Right atrium auricular region (tissue), 2 donors: Measurements from ENCODE around the gene NRG2. TPM values are rescaled to one million over a fixed set of nuclear protein-coding genes. Genes with fewer than 3 reads are reported as not detected.

Experiments used
- DNase-seq: peaks from one replicate; pipeline ENCODE4 v3.0.0-alpha.2; 2019; ENCODE audit warnings: low spot score
- H3K27ac ChIP-seq, 2 donors: fragments of 200-600 bp; sonication (generic); 1 replicate in 1 of 2; 2 replicates in 1 of 2; pipeline ENCODE4 v1.5.1; 2016 to 2019
- H3K27me3 ChIP-seq, 2 donors: fragments of 200-600 bp; sonication (generic); one replicate each; pipeline versions ENCODE4 v1.5.1 to v1.6.0; 2017 to 2019
- H3K36me3 ChIP-seq: fragments of 200-600 bp; sonication (generic); one replicate; pipeline ENCODE4 v1.5.1; 2016
- H3K4me1 ChIP-seq, 2 donors: fragments of 200-600 bp; sonication (generic); one replicate each; pipeline versions ENCODE4 v1.5.1 to v1.6.0; 2017 to 2019
- H3K4me3 ChIP-seq, 2 donors: fragments of 200-600 bp; sonication (generic); 1 replicate in 1 of 2; 2 replicates in 1 of 2; pipeline ENCODE4 v1.5.1; 2017 to 2019; ENCODE audit warnings: mild to moderate bottlenecking in 1 of 2, moderate library complexity in 1 of 2
- H3K9me3 ChIP-seq, 2 donors: fragments of 200-600 bp; sonication (generic); one replicate each; pipeline ENCODE4 v1.5.1; 2019
- total RNA-seq, 2 donors: library from RNA; depleted of rRNA; stranded (reverse); fragments of >200 nt; gene quantifications; one replicate each; pipeline ENCODE4 v1.1.0, GENCODE V29; 2016
- TF ChIP-seq, protein P1 (sequence below), 2 donors: fragments of 200-600 bp; sonication (generic); IDR thresholded peaks; one replicate each; pipeline ENCODE4 v1.5.1; 2019; ENCODE audit warnings: antibody characterized with exemption in 2 of 2

NRG2 gene
- total RNA-seq, 2 donors from 2014 or later = 1.8 to 1.9 TPM

DNA sequence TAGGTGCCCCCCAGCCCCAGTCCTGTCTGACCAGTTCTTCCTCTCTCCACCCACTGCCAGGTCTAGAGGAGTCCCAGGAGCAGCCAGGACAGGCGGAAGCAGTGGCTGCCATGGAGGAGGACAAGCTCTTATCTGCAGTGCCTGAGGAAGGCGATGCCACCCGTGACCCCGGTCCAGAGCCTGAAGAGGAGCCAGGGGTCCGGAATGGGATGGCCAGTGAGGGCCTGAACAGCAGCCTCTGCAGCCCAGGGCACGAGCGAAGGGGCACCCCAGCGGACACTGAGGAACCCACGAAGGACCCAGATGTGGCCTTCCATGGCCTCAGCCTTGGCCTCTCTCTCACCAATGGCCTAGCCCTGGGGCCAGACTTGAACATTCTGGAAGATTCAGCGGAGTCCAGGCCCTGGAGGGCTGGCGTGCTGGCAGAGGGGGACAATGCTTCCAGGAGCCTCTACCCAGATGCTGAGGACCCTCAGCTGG is 233.7 kb downstream of the NRG2 start:
- TF ChIP-seq, protein P1, sequence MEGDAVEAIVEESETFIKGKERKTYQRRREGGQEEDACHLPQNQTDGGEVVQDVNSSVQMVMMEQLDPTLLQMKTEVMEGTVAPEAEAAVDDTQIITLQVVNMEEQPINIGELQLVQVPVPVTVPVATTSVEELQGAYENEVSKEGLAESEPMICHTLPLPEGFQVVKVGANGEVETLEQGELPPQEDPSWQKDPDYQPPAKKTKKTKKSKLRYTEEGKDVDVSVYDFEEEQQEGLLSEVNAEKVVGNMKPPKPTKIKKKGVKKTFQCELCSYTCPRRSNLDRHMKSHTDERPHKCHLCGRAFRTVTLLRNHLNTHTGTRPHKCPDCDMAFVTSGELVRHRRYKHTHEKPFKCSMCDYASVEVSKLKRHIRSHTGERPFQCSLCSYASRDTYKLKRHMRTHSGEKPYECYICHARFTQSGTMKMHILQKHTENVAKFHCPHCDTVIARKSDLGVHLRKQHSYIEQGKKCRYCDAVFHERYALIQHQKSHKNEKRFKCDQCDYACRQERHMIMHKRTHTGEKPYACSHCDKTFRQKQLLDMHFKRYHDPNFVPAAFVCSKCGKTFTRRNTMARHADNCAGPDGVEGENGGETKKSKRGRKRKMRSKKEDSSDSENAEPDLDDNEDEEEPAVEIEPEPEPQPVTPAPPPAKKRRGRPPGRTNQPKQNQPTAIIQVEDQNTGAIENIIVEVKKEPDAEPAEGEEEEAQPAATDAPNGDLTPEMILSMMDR (IDR thresholded peaks at IDR 0.05) = no peak
- DNase-seq = no peak

DNA sequence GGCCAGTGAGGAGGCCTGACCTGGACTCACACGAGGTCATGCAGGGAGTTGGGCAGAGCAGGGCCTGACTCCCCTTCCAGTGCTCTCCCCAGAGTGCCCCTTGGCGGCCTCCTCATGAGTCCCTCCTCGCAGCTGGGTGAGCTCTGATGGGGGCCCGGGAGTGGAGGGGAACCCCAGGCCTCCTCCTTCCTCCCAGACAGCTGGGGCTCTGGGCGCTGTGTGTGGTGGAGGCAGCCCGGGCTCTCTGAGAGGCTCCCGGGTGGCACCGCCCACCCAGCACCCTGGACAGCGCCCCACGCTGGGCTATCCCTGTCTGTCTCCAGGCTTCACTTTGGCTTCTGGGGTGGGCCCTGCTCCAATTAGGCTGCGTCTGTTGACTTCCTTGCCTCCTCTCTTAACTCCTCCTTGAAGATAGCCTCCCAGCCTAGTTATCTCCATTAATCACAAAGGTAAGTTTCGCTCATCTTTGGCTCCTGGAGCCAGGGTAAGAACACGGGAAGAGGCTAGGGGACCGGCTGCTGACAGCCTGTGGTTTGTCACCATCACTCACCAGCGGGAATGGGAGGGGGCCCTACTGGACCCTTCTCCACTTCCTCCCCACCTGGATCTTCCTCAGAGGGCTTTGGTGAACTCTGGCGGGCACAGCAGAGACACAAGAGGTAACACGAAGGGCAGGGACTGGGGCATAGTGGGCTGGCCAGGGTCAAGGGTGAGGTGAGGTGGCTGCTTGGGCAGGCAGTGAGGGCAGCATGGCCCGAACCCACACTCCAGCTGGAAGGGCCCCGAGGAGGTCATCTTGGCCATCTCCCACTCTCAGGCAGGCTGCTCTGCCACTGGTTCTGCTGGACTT is 234.4 kb downstream of the NRG2 start:
- Histone ChIP-seq H3K4me3 (no peak overlapping the region), H3K36me3 (no peaks in the 10 kb centered on the region), H3K27ac (no peak overlapping the region), H3K27me3 (no peaks in the 10 kb centered on the region), H3K9me3 (no peaks in the 10 kb centered on the region), H3K4me1 (no peaks in the 10 kb centered on the region)
- TF ChIP-seq, protein P1 (IDR thresholded peaks at IDR 0.05) = no peak
- no peak for DNase-seq

More for the DNA sequence above, 233.7 kb downstream of the NRG2 start:
- H3K4me1 ChIP-seq = no peaks in the 10 kb centered on the region
- no peak overlapping the region for H3K4me3 ChIP-seq
- H3K9me3 ChIP-seq = no peaks in the 10 kb centered on the region
- no peaks in the 10 kb centered on the region for H3K27me3 ChIP-seq
- H3K36me3 ChIP-seq = no peaks in the 10 kb centered on the region
- no peak overlapping the region for H3K27ac ChIP-seq

DNA sequence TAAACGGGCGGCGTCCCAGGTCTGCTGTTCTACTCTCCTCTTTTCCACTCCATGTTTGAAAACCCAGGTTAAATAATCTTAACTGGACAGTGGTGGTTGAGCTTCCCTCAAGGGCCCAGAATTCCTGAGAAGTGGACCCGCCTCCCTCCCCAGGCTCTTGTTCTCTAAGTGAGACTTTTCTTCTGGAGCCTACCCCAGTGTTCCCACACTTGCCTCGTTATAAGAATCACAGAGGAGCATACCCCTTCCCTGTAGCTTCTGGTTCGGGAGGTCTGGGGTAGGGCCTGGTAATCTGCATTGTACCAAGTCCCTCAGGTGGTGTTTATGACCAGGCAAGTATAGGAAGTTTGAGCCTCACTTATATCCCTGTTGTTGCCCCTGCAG is 235.5 kb downstream of the NRG2 start:
- no peak for DNase-seq
- H3K36me3 ChIP-seq = no peaks in the 10 kb centered on the region
- no peaks in the 10 kb centered on the region for H3K27me3 ChIP-seq
- H3K27ac ChIP-seq = no peak overlapping the region
- no peaks in the 10 kb centered on the region for H3K9me3 ChIP-seq
- TF ChIP-seq, protein P1 (IDR thresholded peaks at IDR 0.05) = no peak
- no peak overlapping the region for H3K4me3 ChIP-seq
- H3K4me1 ChIP-seq = no peaks in the 10 kb centered on the region

DNA sequence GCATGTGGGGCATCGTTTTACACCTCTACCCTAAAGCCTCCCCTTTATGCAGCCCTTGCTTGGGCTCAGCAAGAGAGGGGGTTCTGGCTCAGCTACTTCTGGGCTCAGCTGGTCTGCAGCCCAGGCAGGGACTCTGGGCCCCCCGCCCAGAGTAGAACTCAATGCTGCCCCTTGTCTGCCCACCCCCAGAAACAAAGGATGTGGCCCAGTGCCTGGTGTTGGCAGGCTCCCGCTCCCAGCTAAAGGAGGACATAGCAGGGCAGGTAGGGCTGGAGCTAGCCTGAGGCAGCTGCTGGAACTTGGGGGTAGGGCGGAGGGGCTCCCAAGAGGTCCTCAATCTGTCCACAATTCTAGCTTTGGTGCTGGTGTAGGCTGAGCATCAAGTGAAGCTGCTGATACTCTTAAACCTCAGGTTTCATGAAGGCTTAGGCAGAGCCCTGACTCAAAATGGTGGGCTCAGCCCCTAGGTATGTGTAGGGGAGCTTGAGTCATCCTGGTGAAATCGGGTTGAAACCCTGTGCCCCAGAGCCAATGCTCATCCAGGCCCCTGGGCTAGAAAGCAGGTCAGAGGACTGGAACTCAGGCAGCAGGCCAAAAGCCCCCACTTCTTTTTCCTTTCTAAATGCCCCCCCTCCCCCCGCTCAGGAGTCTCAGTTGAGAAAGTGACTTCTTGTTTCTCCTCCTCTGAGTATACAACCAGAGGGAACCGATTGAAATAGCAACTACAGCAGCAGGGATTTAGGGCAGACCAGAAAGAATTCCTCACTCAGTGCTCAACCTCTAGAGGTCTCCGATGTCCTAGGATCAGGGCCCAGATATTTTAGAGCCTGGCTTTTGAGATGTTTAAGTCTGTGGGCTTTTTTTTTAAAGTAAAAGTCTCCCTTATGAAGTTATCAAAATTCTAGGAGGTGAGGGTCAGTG is 236.1 kb downstream of the NRG2 start:
- DNase-seq = no peak
- Histone ChIP-seq H3K27me3 (no peaks in the 10 kb centered on the region), H3K4me1 (no peaks in the 10 kb centered on the region), H3K9me3 (no peaks in the 10 kb centered on the region), H3K36me3 (no peaks in the 10 kb centered on the region), H3K4me3 (no peak overlapping the region), H3K27ac (no peak overlapping the region)
- TF ChIP-seq, protein P1 (IDR thresholded peaks at IDR 0.05) = no peak

DNA sequence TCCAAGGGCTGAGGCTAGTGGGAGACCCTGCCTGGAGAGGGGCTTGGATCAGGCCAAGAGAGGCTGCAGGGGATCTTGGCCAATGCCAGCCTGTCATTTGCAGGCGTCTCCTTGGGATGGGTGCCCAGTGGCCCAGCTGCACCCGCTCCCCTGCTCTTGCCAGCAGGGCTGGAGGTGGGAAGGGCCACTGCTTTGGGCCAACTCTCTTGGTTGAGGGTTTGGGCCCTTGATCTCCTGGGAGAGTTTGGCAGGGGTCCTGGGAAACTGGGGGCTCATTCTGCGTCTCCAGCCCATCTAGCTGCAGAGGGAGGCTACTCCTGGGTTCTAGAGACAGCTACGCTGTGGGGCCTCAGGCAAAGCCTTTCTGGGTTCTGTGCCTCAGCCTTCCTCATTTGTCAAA is 237.0 kb downstream of the NRG2 start:
- no peaks in the 10 kb centered on the region for H3K27me3 ChIP-seq

More for the DNA sequence above, 237.0 kb downstream of the NRG2 start:
- Histone ChIP-seq H3K4me3 (no peak overlapping the region), H3K9me3 (no peaks in the 10 kb centered on the region), H3K27ac (no peak overlapping the region), H3K4me1 (no peaks in the 10 kb centered on the region), H3K36me3 (no peaks in the 10 kb centered on the region)
- TF ChIP-seq, protein P1 (IDR thresholded peaks at IDR 0.05) = no peak
- no peak for DNase-seq
